Measurements from ENCODE around the gene HECTD2. TPM values are rescaled to one million over a fixed set of nuclear protein-coding genes. Genes with fewer than 3 reads are reported as not detected.
"Not testable (repeated sequence)": the region's sequence is repeated elsewhere in the genome, so short reads cannot be mapped to it uniquely, and the experiment has no call there.

The HECTD2 gene
- total and polyA plus RNA-seq, 3 donors from 2014 or later: 9.0 to 22.3 (median 20.3) TPM

- 48 to 65% methylated on average over 3 of the region's 3 CpGs for WGBS, 2 donors
- no peaks in the 10 kb centered on the region for H3K36me3 ChIP-seq (ENCODE audit: low read depth, missing control alignments)
- H3K4me3 ChIP-seq: no peak overlapping the region
- H3K9me3 ChIP-seq: no peaks in the 10 kb centered on the region
- H3K27me3 ChIP-seq: no peaks in the 10 kb centered on the region
- no peak for DNase-seq
- intact Hi-C loops (cut with DNase I; ENCODE audit: low total_unique reads): no loop called here
- no peak overlapping the region for H3K27ac ChIP-seq
- no peak for TF ChIP-seq POLR2A (IDR thresholded peaks at IDR 0.05)
- TF ChIP-seq CTCF (IDR thresholded peaks at IDR 0.05): no peak
- H3K4me1 ChIP-seq: peaks cover 8% of the 10 kb centered on the region
These were observed 29.3 kb upstream of the HECTD2 start for GRCh38 chr10:91380873-91381256.

- intact Hi-C loops (cut with DNase I; ENCODE audit: low total_unique reads): no loop called here
- no peaks in the 10 kb centered on the region for H3K36me3 ChIP-seq (ENCODE audit: low read depth, missing control alignments)
- no peak for TF ChIP-seq CTCF (IDR thresholded peaks at IDR 0.05)
- no peak for TF ChIP-seq POLR2A (IDR thresholded peaks at IDR 0.05)
- DNase-seq: peak; percentile 20
- H3K4me3 ChIP-seq: no peak overlapping the region
- H3K4me1 ChIP-seq: peaks cover 8% of the 10 kb centered on the region
- H3K9me3 ChIP-seq: no peaks in the 10 kb centered on the region
- no peak overlapping the region for H3K27ac ChIP-seq
- H3K27me3 ChIP-seq: no peaks in the 10 kb centered on the region
- 37 to 59% methylated on average over 9 of the region's 9 CpGs for WGBS, 2 donors
These were observed 28.8 kb upstream of the HECTD2 start for GRCh38 chr10:91381257-91381891.

GRCh38 chr10:91385306-91386085, 24.6 kb upstream of the HECTD2 start:
- no peak overlapping the region for H3K4me3 ChIP-seq
- DNase-seq: no peak
- 83% methylated on average over 9 of the region's 9 CpGs for WGBS, 2 donors
- H3K27ac ChIP-seq: no peak overlapping the region
- peaks cover 8% of the 10 kb centered on the region for H3K4me1 ChIP-seq
- H3K36me3 ChIP-seq (ENCODE audit: low read depth, missing control alignments): no peaks in the 10 kb centered on the region
- no peak for TF ChIP-seq CTCF (IDR thresholded peaks at IDR 0.05)
- no peak for TF ChIP-seq POLR2A (IDR thresholded peaks at IDR 0.05)
- no peaks in the 10 kb centered on the region for H3K9me3 ChIP-seq
- intact Hi-C loops (cut with DNase I; ENCODE audit: low total_unique reads): no loop called here
- no peaks in the 10 kb centered on the region for H3K27me3 ChIP-seq

GRCh38 chr10:91389636-91390512, 20.3 kb upstream of the HECTD2 start:
- Histone ChIP-seq H3K27me3 (no peaks in the 10 kb centered on the region), H3K4me1 (no peaks in the 10 kb centered on the region), H3K27ac (no peak overlapping the region), H3K9me3 (no peaks in the 10 kb centered on the region), H3K4me3 (no peak overlapping the region), H3K36me3 (ENCODE audit: low read depth, missing control alignments) (no peaks in the 10 kb centered on the region)
- no peak for TF ChIP-seq POLR2A (IDR thresholded peaks at IDR 0.05)
- peak; percentile 52 to 76 (median 62) for TF ChIP-seq CTCF (IDR thresholded peaks at IDR 0.05)
- intact Hi-C loops (cut with DNase I; ENCODE audit: low total_unique reads): no loop called here
- no peak for DNase-seq
- 19 to 22% methylated on average over 8 of the region's 8 CpGs for WGBS, 2 donors

GRCh38 chr10:91390513-91390825, 19.7 kb upstream of the HECTD2 start:
- 94 to 98% methylated on average over 3 of the region's 3 CpGs for WGBS, 2 donors
- H3K27ac ChIP-seq: not testable (repeated sequence)

More at GRCh38 chr10:91390513-91390825, 19.7 kb upstream of the HECTD2 start:
- H3K27me3 ChIP-seq; H3K36me3 ChIP-seq (ENCODE audit: low read depth, missing control alignments); intact Hi-C loops (cut with DNase I; ENCODE audit: low total_unique reads); DNase-seq; H3K4me3 ChIP-seq; H3K9me3 ChIP-seq; H3K4me1 ChIP-seq: not testable (repeated sequence)
